ENCODE measurements around the gene KIAA0586. TPM values are rescaled to one million over a fixed set of nuclear protein-coding genes. Genes with fewer than 3 reads are reported as not detected.
"Not testable (repeated sequence)": the region's sequence is repeated elsewhere in the genome, so short reads cannot be mapped to it uniquely, and the experiment has no call there.

KIAA0586 gene
- total and polyA plus RNA-seq, 2 of the 4 experiments (the other 2 are of a cell fraction) = 9.4 to 36.7 TPM

DNA sequence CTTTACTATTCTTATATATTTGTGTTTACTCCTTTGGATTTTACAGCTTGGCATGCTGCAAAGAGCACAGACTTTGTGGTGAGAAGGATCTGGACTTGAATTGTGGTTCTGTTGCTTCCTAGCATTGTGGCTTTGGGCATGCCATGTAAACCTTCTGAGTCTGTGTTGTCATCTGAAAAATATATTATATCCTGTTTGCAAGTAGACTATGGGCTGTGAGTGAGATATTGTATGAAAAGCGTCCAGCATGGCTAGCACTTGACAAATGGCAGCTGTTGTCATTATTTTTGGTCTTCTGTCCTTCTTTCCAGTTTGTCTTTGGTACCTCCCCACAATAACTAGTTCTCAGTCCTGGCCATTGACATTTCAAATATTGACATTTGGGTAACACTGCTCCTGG is 148.4 kb downstream of the KIAA0586 start:
- Histone ChIP-seq H2BK15ac (ENCODE audit: low read depth, low read length) (no peak overlapping the region), H2AK9ac (replicated peaks; ENCODE audit: low read depth, low read length, poor library complexity) (no peak overlapping the region), H2BK20ac (ENCODE audit: low read depth, low read length) (no peak overlapping the region), H3K9me1 (ENCODE audit: insufficient read depth, low read length) (no peaks in the 10 kb centered on the region), H3K18ac (ENCODE audit: low read depth, low read length) (no peak overlapping the region), H3K14ac (replicated peaks; ENCODE audit: low read depth, low read length) (no peak overlapping the region), H3K4ac (ENCODE audit: low read depth, low read length) (no peak overlapping the region), H3K36me3 (ENCODE audit: control insufficient read depth, insufficient read depth, low read length) (no peaks in the 10 kb centered on the region), H4K5ac (ENCODE audit: low read depth, low read length) (no peak overlapping the region), H2BK120ac (ENCODE audit: low read depth, low read length) (no peak overlapping the region), H3K4me2 (ENCODE audit: low read depth, low read length) (no peak overlapping the region), H3K27me3 (ENCODE audit: control insufficient read depth, insufficient read depth, low read length) (peaks cover 2% of the 10 kb centered on the region), H3K4me3 (ENCODE audit: insufficient read depth, low read depth, low read length) (no peak overlapping the region), H4K91ac (ENCODE audit: insufficient read depth, low read depth, low read length) (no peak overlapping the region), H3K23ac (ENCODE audit: low read depth, low read length) (no peak overlapping the region), H2AFZ (replicated peaks; ENCODE audit: low read length, poor library complexity) (no peak overlapping the region), H3K79me1 (ENCODE audit: low read depth in 1 of 2, low read length in 2 of 2) (no peaks in the 10 kb centered on the region), H3K56ac (ENCODE audit: extremely low read depth, insufficient read depth, low read length) (no peak overlapping the region), H2AK5ac (ENCODE audit: low read depth, low read length) (no peak overlapping the region), H4K8ac (ENCODE audit: low read depth in 2 of 2, low read length in 2 of 2) (no peak overlapping the region), H3K9me3 (ENCODE audit: control insufficient read depth, insufficient read depth, low read length) (no peaks in the 10 kb centered on the region), H3K9ac (ENCODE audit: low read depth, low read length) (no peak overlapping the region), H3K4me1 (ENCODE audit: control insufficient read depth, insufficient read depth, low read length) (peaks cover 9% of the 10 kb centered on the region), H3K27ac (ENCODE audit: insufficient read depth, low read length) (no peak overlapping the region), H4K20me1 (ENCODE audit: insufficient read depth, low read length) (no peaks in the 10 kb centered on the region), H2BK5ac (ENCODE audit: low read depth, low read length, poor library complexity, severe bottlenecking) (no peak overlapping the region)
- in situ Hi-C loops (cut with MboI; ENCODE audit: low sequenced_read_pairs) (no loop called here), dilution Hi-C loops (cut with HindIII; ENCODE audit: low sequenced_read_pairs, unreplicated experiment) (no loop called here), intact Hi-C loops (cut with micrococcal nuclease) (no loop called here)
- BruUV-seq (replicated peaks) = no TSS peak
- DNase-seq (no peak), ATAC-seq (ENCODE audit: low read depth) (no peak)
- TF ChIP-seq, protein P1, sequence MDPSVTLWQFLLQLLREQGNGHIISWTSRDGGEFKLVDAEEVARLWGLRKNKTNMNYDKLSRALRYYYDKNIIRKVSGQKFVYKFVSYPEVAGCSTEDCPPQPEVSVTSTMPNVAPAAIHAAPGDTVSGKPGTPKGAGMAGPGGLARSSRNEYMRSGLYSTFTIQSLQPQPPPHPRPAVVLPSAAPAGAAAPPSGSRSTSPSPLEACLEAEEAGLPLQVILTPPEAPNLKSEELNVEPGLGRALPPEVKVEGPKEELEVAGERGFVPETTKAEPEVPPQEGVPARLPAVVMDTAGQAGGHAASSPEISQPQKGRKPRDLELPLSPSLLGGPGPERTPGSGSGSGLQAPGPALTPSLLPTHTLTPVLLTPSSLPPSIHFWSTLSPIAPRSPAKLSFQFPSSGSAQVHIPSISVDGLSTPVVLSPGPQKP (IDR thresholded peaks at IDR 0.05; ENCODE audit: borderline replicate concordance, low read depth, low read length) = no peak
- TF ChIP-seq MAZ (IDR thresholded peaks at IDR 0.05; ENCODE audit: borderline replicate concordance, low read depth, low read length) (no peak), RAD21 (IDR thresholded peaks at IDR 0.05; ENCODE audit: low read length) (no peak), CEBPB (IDR thresholded peaks at IDR 0.05; ENCODE audit: low read depth, low read length) (no peak), CHD1 (IDR thresholded peaks at IDR 0.05; ENCODE audit: low read depth, low read length) (no peak), MAFK (IDR thresholded peaks at IDR 0.05; ENCODE audit: low read depth, low read length) (no peak)
- POLR2A ChIA-PET (ENCODE audit: unreplicated experiment) = no interaction called here
- WGBS, 2 experiments (ENCODE audit: extremely low coverage in 2 of 2, insufficient read length in 1 of 2) = no CpG with 5 or more reads among the region's 1 CpG
- CTCF ChIA-PET = no interaction called here

DNA sequence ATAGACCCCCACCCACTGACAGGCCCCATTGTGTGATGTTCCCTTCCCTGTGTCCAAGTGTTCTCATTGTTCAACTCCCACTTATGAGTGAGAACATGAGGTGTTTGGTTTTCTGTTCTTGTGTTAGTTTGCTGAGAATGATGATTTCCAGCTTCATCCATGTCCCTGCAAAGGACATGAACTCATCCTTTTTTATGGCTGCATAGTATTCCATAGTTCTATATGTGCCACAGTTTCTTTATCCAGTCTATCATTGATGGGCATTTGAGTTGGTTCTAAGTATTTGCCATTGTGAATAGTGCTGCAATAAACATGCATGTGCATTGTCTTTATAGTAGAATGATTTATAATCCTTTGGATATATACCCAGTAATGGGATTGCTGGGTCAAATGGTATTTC is 152.5 kb downstream of the KIAA0586 start:
- CTCF ChIA-PET; ATAC-seq (ENCODE audit: low read depth); H3K18ac ChIP-seq (ENCODE audit: low read depth, low read length); H2BK5ac ChIP-seq (ENCODE audit: low read depth, low read length, poor library complexity, severe bottlenecking); H2BK20ac ChIP-seq (ENCODE audit: low read depth, low read length); in situ Hi-C loops (cut with MboI; ENCODE audit: low sequenced_read_pairs); H3K27me3 ChIP-seq (ENCODE audit: control insufficient read depth, insufficient read depth, low read length); DNase-seq; H2BK120ac ChIP-seq (ENCODE audit: low read depth, low read length); dilution Hi-C loops (cut with HindIII; ENCODE audit: low sequenced_read_pairs, unreplicated experiment); H3K36me3 ChIP-seq (ENCODE audit: control insufficient read depth, insufficient read depth, low read length); H3K4ac ChIP-seq (ENCODE audit: low read depth, low read length); H4K5ac ChIP-seq (ENCODE audit: low read depth, low read length); H3K9me3 ChIP-seq (ENCODE audit: control insufficient read depth, insufficient read depth, low read length); H3K4me1 ChIP-seq (ENCODE audit: control insufficient read depth, insufficient read depth, low read length); H3K9ac ChIP-seq (ENCODE audit: low read depth, low read length); H3K14ac ChIP-seq (replicated peaks; ENCODE audit: low read depth, low read length); H4K8ac ChIP-seq (ENCODE audit: low read depth in 2 of 2, low read length in 2 of 2); H2BK15ac ChIP-seq (ENCODE audit: low read depth, low read length); H3K27ac ChIP-seq (ENCODE audit: insufficient read depth, low read length); intact Hi-C loops (cut with micrococcal nuclease); H3K79me1 ChIP-seq (ENCODE audit: low read depth in 1 of 2, low read length in 2 of 2); H3K9me1 ChIP-seq (ENCODE audit: insufficient read depth, low read length); H2AK9ac ChIP-seq (replicated peaks; ENCODE audit: low read depth, low read length, poor library complexity); H3K4me3 ChIP-seq (ENCODE audit: insufficient read depth, low read depth, low read length); H2AFZ ChIP-seq (replicated peaks; ENCODE audit: low read length, poor library complexity); H4K20me1 ChIP-seq (ENCODE audit: insufficient read depth, low read length); H3K23ac ChIP-seq (ENCODE audit: low read depth, low read length); H3K56ac ChIP-seq (ENCODE audit: extremely low read depth, insufficient read depth, low read length); H3K4me2 ChIP-seq (ENCODE audit: low read depth, low read length); H2AK5ac ChIP-seq (ENCODE audit: low read depth, low read length); BruUV-seq (replicated peaks); POLR2A ChIA-PET (ENCODE audit: unreplicated experiment); H4K91ac ChIP-seq (ENCODE audit: insufficient read depth, low read depth, low read length): not testable (repeated sequence)

All from IMR-90 (cell line).